Parathyroid adenoma (tissue), 2 donors: ENCODE results near the gene MAP3K6.

Source experiments
- H2AFZ ChIP-seq: fragments of 300-600 bp; sonication (generic); one replicate; pipeline ENCODE4 v1.7.0; 2017; ENCODE audit warnings: antibody characterized with exemption, mild to moderate bottlenecking
- H3K27ac ChIP-seq: fragments of 300-600 bp; sonication (generic); one replicate; pipeline ENCODE4 v1.7.0; 2017
- H3K27me3 ChIP-seq: fragments of 300-600 bp; sonication (generic); one replicate; pipeline ENCODE4 v1.7.0; 2017; ENCODE audit warnings: low read length; ENCODE audit not compliant: control insufficient read depth, insufficient read depth
- H3K36me3 ChIP-seq: fragments of 300-600 bp; sonication (generic); one replicate; pipeline ENCODE4 v1.7.0; 2017; ENCODE audit warnings: low read length; ENCODE audit not compliant: control insufficient read depth, insufficient read depth
- H3K4me1 ChIP-seq: fragments of 300-600 bp; sonication (generic); one replicate; pipeline ENCODE4 v1.7.0; 2017; ENCODE audit warnings: control low read depth
- H3K4me2 ChIP-seq: fragments of 300-600 bp; sonication (generic); one replicate; pipeline ENCODE4 v1.7.0; 2017; ENCODE audit warnings: low read length
- H3K4me3 ChIP-seq: fragments of 300-600 bp; sonication (generic); one replicate; pipeline ENCODE4 v1.7.0; 2017; ENCODE audit warnings: low read depth, low read length
- H3K79me2 ChIP-seq: fragments of 300-600 bp; sonication (generic); one replicate; pipeline ENCODE4 v1.7.0; 2017; ENCODE audit warnings: control low read depth
- H3K9ac ChIP-seq: fragments of 300-600 bp; sonication (generic); one replicate; pipeline ENCODE4 v1.7.0; 2017; ENCODE audit warnings: mild to moderate bottlenecking
- H3K9me3 ChIP-seq: fragments of 300-600 bp; sonication (generic); one replicate; pipeline ENCODE4 v1.7.0; 2017; ENCODE audit warnings: low read length; ENCODE audit not compliant: control insufficient read depth
- TF ChIP-seq, protein P1 (sequence below): fragments of 300-600 bp; sonication (generic); IDR thresholded peaks from one replicate; pipeline ENCODE4 v1.7.0; 2017; ENCODE audit warnings: antibody characterized with exemption, mild to moderate bottlenecking
- donor health status: primary hyperparathyroidism.

The MAP3K6 gene

DNA sequence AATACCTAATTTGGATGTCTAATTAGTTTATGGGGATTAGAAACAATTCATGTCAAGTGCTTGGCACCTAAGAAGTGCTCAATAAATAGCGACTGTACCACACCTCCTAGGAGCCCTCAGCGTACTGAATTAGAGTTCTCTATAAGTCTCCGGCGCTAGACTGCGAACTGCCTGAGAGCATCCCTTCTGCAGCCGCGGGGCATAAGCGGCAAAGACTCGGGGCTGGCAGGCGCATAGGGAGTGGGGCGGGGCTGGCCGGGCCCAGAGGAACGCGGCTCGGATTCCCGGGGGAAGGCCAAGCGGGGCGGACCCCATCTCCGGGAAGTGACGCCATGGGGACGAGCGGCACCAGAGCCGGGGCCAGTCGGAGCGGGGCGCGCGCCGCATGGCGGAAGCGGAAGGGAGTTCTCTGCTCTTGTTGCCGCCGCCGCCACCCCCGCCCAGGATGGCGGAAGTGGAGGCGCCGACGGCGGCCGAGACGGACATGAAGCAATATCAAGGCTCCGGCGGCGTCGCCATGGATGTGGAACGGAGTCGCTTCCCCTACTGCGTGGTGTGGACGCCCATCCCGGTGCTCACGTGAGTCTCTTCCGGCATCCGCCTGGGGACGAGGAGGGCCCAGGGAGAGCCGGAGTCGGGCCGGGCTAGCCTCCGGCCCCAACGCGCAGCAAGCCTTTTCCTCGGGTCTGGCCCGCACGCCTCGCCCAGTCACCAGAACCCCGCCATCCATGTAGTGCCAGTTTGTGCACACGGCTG is 44.8 kb downstream of the MAP3K6 start, which contains the start of gene TMEM222:
TSS of gene TMEM222 (plus strand) at position 351 of the 756 bp plus-strand sequence. CDS start at position 386, 35 bp downstream.
- peaks cover 8% of the 10 kb centered on the region for H3K79me2 ChIP-seq
- no peaks in the 10 kb centered on the region for H3K36me3 ChIP-seq
- peak within 1 kb of the TSS; percentile 96 for H3K4me3 ChIP-seq
- peak within 1 kb of the TSS; percentile 92 for H3K27ac ChIP-seq
- no peaks in the 10 kb centered on the region for H3K27me3 ChIP-seq
- no peaks in the 10 kb centered on the region for H3K4me1 ChIP-seq
- H2AFZ ChIP-seq, result peak within 1 kb of the TSS; percentile 98
- TF ChIP-seq, protein P1, sequence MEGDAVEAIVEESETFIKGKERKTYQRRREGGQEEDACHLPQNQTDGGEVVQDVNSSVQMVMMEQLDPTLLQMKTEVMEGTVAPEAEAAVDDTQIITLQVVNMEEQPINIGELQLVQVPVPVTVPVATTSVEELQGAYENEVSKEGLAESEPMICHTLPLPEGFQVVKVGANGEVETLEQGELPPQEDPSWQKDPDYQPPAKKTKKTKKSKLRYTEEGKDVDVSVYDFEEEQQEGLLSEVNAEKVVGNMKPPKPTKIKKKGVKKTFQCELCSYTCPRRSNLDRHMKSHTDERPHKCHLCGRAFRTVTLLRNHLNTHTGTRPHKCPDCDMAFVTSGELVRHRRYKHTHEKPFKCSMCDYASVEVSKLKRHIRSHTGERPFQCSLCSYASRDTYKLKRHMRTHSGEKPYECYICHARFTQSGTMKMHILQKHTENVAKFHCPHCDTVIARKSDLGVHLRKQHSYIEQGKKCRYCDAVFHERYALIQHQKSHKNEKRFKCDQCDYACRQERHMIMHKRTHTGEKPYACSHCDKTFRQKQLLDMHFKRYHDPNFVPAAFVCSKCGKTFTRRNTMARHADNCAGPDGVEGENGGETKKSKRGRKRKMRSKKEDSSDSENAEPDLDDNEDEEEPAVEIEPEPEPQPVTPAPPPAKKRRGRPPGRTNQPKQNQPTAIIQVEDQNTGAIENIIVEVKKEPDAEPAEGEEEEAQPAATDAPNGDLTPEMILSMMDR, result no peak
- H3K4me2 ChIP-seq, result peak within 1 kb of the TSS; percentile 94
- H3K9ac ChIP-seq, result peak within 1 kb of the TSS; percentile 80
- no peaks in the 10 kb centered on the region for H3K9me3 ChIP-seq

DNA sequence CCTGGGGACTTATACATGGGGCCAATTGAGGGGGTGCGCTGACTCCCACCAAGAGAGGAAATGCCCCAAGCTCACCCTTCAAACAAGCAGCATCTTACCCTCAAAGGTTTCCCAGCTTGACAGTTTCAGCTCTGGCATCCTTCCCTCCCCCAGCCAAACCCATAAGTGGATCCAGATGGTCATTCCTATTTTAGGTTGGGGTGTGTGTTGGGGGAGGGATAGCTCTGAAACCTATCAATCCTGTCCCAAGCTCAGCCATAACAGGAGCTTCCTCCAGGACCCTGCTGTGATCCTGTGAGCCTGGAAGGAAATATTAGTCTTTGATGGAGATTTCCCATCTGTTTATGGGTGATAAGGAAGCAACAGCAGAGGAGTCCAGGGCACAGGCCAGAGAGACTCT is 48.2 kb downstream of the MAP3K6 start:
- Histone ChIP-seq H3K27me3 (no peaks in the 10 kb centered on the region), H3K27ac (no peak overlapping the region), H3K4me1 (no peaks in the 10 kb centered on the region), H3K36me3 (no peaks in the 10 kb centered on the region), H3K4me2 (no peak overlapping the region), H2AFZ (no peak overlapping the region), H3K4me3 (no peak overlapping the region), H3K79me2 (no peaks in the 10 kb centered on the region), H3K9ac (no peak overlapping the region), H3K9me3 (no peaks in the 10 kb centered on the region)
- TF ChIP-seq, protein P1, result no peak

DNA sequence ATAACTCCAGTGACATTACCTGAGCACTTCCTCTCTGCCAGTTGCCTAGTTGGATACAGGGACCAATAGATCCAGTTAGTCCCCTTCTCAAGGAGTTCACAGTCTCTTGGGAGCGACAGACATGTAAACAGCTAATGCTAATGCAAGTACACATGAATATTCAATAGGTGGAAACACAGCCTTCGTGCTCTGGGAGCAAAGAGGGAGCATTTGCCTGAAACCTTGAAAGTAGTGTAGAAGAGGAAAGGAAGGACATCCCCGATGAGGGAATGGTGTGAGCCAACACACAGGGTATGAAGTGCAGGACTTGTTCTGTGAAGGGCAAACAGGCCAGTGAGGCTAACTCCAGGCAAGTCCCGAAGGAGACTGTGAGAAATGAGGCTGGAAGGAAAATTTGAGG is 48.6 kb downstream of the MAP3K6 start:
- no peak overlapping the region for H3K4me2 ChIP-seq
- H3K4me3 ChIP-seq, result no peak overlapping the region
- no peaks in the 10 kb centered on the region for H3K27me3 ChIP-seq
- H3K9ac ChIP-seq, result no peak overlapping the region
- H2AFZ ChIP-seq, result no peak overlapping the region
- H3K27ac ChIP-seq, result no peak overlapping the region
- H3K9me3 ChIP-seq, result no peaks in the 10 kb centered on the region
- H3K36me3 ChIP-seq, result no peaks in the 10 kb centered on the region
- no peaks in the 10 kb centered on the region for H3K79me2 ChIP-seq
- TF ChIP-seq, protein P1, result no peak
- H3K4me1 ChIP-seq, result no peaks in the 10 kb centered on the region

- Histone ChIP-seq H2AFZ (no peak overlapping the region), H3K27me3 (no peaks in the 10 kb centered on the region), H3K9ac (no peak overlapping the region), H3K36me3 (no peaks in the 10 kb centered on the region), H3K4me1 (no peaks in the 10 kb centered on the region), H3K27ac (no peak overlapping the region), H3K9me3 (no peaks in the 10 kb centered on the region), H3K4me3 (no peak overlapping the region), H3K79me2 (no peaks in the 10 kb centered on the region), H3K4me2 (no peak overlapping the region)
- TF ChIP-seq, protein P1, result no peak
Measured at GRCh38 chr1:27316860-27317259, 49.9 kb downstream of the MAP3K6 start.

- TF ChIP-seq, protein P1, result no peak
- no peak overlapping the region for H3K9ac ChIP-seq
- no peak overlapping the region for H3K4me3 ChIP-seq
- H2AFZ ChIP-seq, result no peak overlapping the region
- no peaks in the 10 kb centered on the region for H3K9me3 ChIP-seq
- no peaks in the 10 kb centered on the region for H3K27me3 ChIP-seq
- no peaks in the 10 kb centered on the region for H3K4me1 ChIP-seq
- H3K4me2 ChIP-seq, result no peak overlapping the region
- H3K79me2 ChIP-seq, result no peaks in the 10 kb centered on the region
- no peak overlapping the region for H3K27ac ChIP-seq
- H3K36me3 ChIP-seq, result no peaks in the 10 kb centered on the region
Measured at GRCh38 chr1:27314737-27315136, 52.0 kb downstream of the MAP3K6 start.
